Loucy (cell line): Measurements from ENCODE around the gene CYGB.

Experiments
- CTCF ChIP-seq: fragments of 200-600 bp; sonication (generic); conservative IDR thresholded peaks from 2 replicates; pipeline ENCODE4 v1.5.1; 2014; ENCODE audit warnings: mild to moderate bottlenecking, antibody characterized with exemption, low read length
- EZH2phosphoT487 ChIP-seq: fragments of 200-600 bp; IDR thresholded peaks from 2 replicates; pipeline ENCODE4 v1.6.1; 2018; ENCODE audit warnings: antibody characterized with exemption, mild to moderate bottlenecking, moderate library complexity, borderline replicate concordance

GRCh38 chr17:76585033-76585648, 47.6 kb upstream of the CYGB start:
- no peak for TF ChIP-seq CTCF
- no peak for TF ChIP-seq EZH2phosphoT487
